Fibroblast of the aortic adventitia (primary cell): ENCODE measurements around the gene DAND5. TPM values are rescaled to one million over a fixed set of nuclear protein-coding genes. Genes with fewer than 3 reads are reported as not detected.

Experiments used
- DNase-seq: peaks from one replicate; pipeline ENCODE4 v3.0.0-alpha.2; 2010; ENCODE audit warnings: low read depth
- H3K4me3 ChIP-seq: 2 replicates; pipeline ENCODE4 v1.5.1; 2011; ENCODE audit warnings: low read depth, mild to moderate bottlenecking, control low read depth, low read length, moderate library complexity
- CTCF ChIP-seq: IDR thresholded peaks from 2 replicates; pipeline ENCODE4 v1.5.1; 2011; ENCODE audit warnings: mild to moderate bottlenecking, low read length, control low read depth, inconsistent platforms; ENCODE audit not compliant: insufficient read depth
- total RNA-seq: library from RNA; depleted of rRNA; stranded (reverse); fragments of >200 nt; gene quantifications from 2 replicates; pipeline ENCODE4 v1.2.3, GENCODE V29; 2012; ENCODE audit warnings: low replicate concordance

Gene DAND5
- total RNA-seq, 1 donor = 0.18 TPM

- TF ChIP-seq CTCF = no peak
- DNase-seq = peak; percentile 46
- H3K4me3 ChIP-seq = peak overlapping the region; percentile 93
These were observed 28.9 kb downstream of the DAND5 start for GRCh38 chr19:12997967-12998940.

GRCh38 chr19:13001166-13001501, 31.8 kb downstream of the DAND5 start:
- H3K4me3 ChIP-seq = peak overlapping the region; percentile 56
- TF ChIP-seq CTCF = no peak

GRCh38 chr19:13001502-13002165, 32.3 kb downstream of the DAND5 start:
- peak overlapping the region; percentile 56 for H3K4me3 ChIP-seq
- DNase-seq = no peak
- no peak for TF ChIP-seq CTCF

More at GRCh38 chr19:13001166-13001501, 31.8 kb downstream of the DAND5 start:
- no peak for DNase-seq

GRCh38 chr19:13002166-13002898, 33.0 kb downstream of the DAND5 start:
- DNase-seq = peak; percentile 87
- H3K4me3 ChIP-seq = peak overlapping the region; percentile 56
- peak; percentile 1 for TF ChIP-seq CTCF

- no peak overlapping the region for H3K4me3 ChIP-seq
- DNase-seq = no peak
- TF ChIP-seq CTCF = no peak
These were observed 33.7 kb downstream of the DAND5 start for GRCh38 chr19:13003081-13003480.

GRCh38 chr19:13004273-13004672, 34.9 kb downstream of the DAND5 start:
- no peak for DNase-seq
- TF ChIP-seq CTCF = no peak
- H3K4me3 ChIP-seq = no peak overlapping the region
